Hepatocyte (in vitro differentiated cells): ENCODE data around the gene PCGF5. TPM values are rescaled to one million over a fixed set of nuclear protein-coding genes. Genes with fewer than 3 reads are reported as not detected.

ENCODE experiments used
- DNase-seq: peaks from one replicate; pipeline ENCODE4 v3.0.0-alpha.2; 2016; ENCODE audit warnings: low spot score
- H2AFZ ChIP-seq: fragments of 200-600 bp; sonication (generic); 2 replicates; pipeline ENCODE4 v1.6.0; 2016; ENCODE audit warnings: antibody characterized with exemption, mild to moderate bottlenecking
- H3K27ac ChIP-seq: fragments of 200-600 bp; sonication (generic); 2 replicates; pipeline ENCODE4 v1.5.1; 2016; ENCODE audit warnings: mild to moderate bottlenecking
- H3K27me3 ChIP-seq: fragments of 200-600 bp; sonication (generic); 2 replicates; pipeline ENCODE4 v1.6.1; 2016
- H3K36me3 ChIP-seq: fragments of 200-600 bp; sonication (generic); replicated peaks from 2 replicates; pipeline ENCODE4 v1.5.1; 2016; ENCODE audit warnings: low read depth; ENCODE audit not compliant: insufficient read depth
- H3K4me1 ChIP-seq: fragments of 200-600 bp; sonication (generic); 2 replicates; pipeline ENCODE4 v1.5.1; 2016; ENCODE audit warnings: mild to moderate bottlenecking, moderate library complexity; ENCODE audit not compliant: insufficient read depth
- H3K4me2 ChIP-seq: fragments of 200-600 bp; sonication (generic); 2 replicates; pipeline ENCODE4 v1.6.0; 2016
- H3K4me3 ChIP-seq: fragments of 200-600 bp; sonication (generic); 2 replicates; pipeline ENCODE4 v1.5.1; 2016; ENCODE audit warnings: mild to moderate bottlenecking
- H3K79me2 ChIP-seq: fragments of 200-600 bp; sonication (generic); 2 replicates; pipeline ENCODE4 v1.6.0; 2017; ENCODE audit warnings: mild to moderate bottlenecking
- H3K9me2 ChIP-seq: fragments of 200-600 bp; sonication (generic); replicated peaks from 2 replicates; pipeline ENCODE4 v1.6.0; 2017; ENCODE audit warnings: mild to moderate bottlenecking; ENCODE audit not compliant: insufficient read depth
- H3K9me3 ChIP-seq: fragments of 200-600 bp; sonication (generic); 2 replicates; pipeline ENCODE4 v1.5.1; 2016; ENCODE audit warnings: low read depth, mild to moderate bottlenecking
- H4K20me1 ChIP-seq: fragments of 200-600 bp; sonication (generic); 2 replicates; pipeline ENCODE4 v1.6.0; 2016; ENCODE audit warnings: mild to moderate bottlenecking; ENCODE audit not compliant: insufficient read depth, poor library complexity, severe bottlenecking
- CTCF ChIP-seq: fragments of 200-600 bp; sonication (generic); IDR thresholded peaks from 2 replicates; pipeline ENCODE4 v1.5.1; 2016; ENCODE audit warnings: antibody characterized with exemption, mild to moderate bottlenecking; ENCODE audit not compliant: poor library complexity
- EZH2 ChIP-seq: fragments of 200-600 bp; sonication (generic); IDR thresholded peaks from 2 replicates; pipeline ENCODE4 v1.6.1; 2016; ENCODE audit warnings: antibody characterized with exemption, mild to moderate bottlenecking, borderline replicate concordance
- EZH2phosphoT487 ChIP-seq: fragments of 200-600 bp; sonication (generic); IDR thresholded peaks from one replicate; pipeline ENCODE4 v1.6.1; 2018; ENCODE audit warnings: antibody characterized with exemption, mild to moderate bottlenecking, low read depth, moderate library complexity; ENCODE audit not compliant: unreplicated experiment, severe bottlenecking
- WGBS: methylation state at CpG from one replicate; pipeline ENCODE4 v1.1.6; 2016; ENCODE audit warnings: low lambda C conversion rate; ENCODE audit errors: missing lambda C conversion rate; 5-methylcytosine and 5-hydroxymethylcytosine counted together
- polyA plus RNA-seq: library from polyadenylated mRNA; unstranded; fragments of >200 nt; fragmentation: Nextera tagmentation; extraction: Ambion mirVana; gene quantifications from 2 replicates; pipeline ENCODE4 v1.2.1, GENCODE V29; 2016
- total RNA-seq: library from RNA; depleted of rRNA; stranded (reverse); fragments of >200 nt; gene quantifications from 2 replicates; pipeline ENCODE4 v1.2.3, GENCODE V29; 2014

The PCGF5 gene
- total and polyA plus RNA-seq, 2 experiments from 2014 or later = 32.1 to 38.7 TPM

GRCh38 chr10:91309711-91310110 lies 89.2 kb downstream of the PCGF5 start:
- H2AFZ ChIP-seq = no peak overlapping the region
- WGBS = 80% methylated on average over 3 of the region's 3 CpGs
- DNase-seq = no peak

GRCh38 chr10:91311601-91312381 lies 91.3 kb downstream of the PCGF5 start:
- H3K4me3 ChIP-seq = no peak overlapping the region
- H2AFZ ChIP-seq = no peak overlapping the region
- TF ChIP-seq CTCF (no peak), EZH2phosphoT487 (no peak), EZH2 (no peak)
- no peaks in the 10 kb centered on the region for H3K27me3 ChIP-seq
- H3K79me2 ChIP-seq = no peaks in the 10 kb centered on the region
- DNase-seq = no peak
- no peaks in the 10 kb centered on the region for H3K36me3 ChIP-seq
- no peaks in the 10 kb centered on the region for H3K9me3 ChIP-seq
- H3K4me2 ChIP-seq = no peak overlapping the region
- no peak overlapping the region for H3K27ac ChIP-seq
- no peaks in the 10 kb centered on the region for H3K9me2 ChIP-seq
- no peaks in the 10 kb centered on the region for H4K20me1 ChIP-seq
- no peaks in the 10 kb centered on the region for H3K4me1 ChIP-seq

More at GRCh38 chr10:91309711-91310110, 89.2 kb downstream of the PCGF5 start:
- no peaks in the 10 kb centered on the region for H3K9me2 ChIP-seq
- no peak overlapping the region for H3K4me2 ChIP-seq
- no peak overlapping the region for H3K4me3 ChIP-seq
- no peaks in the 10 kb centered on the region for H3K9me3 ChIP-seq
- no peak overlapping the region for H3K27ac ChIP-seq
- TF ChIP-seq CTCF (no peak), EZH2 (no peak), EZH2phosphoT487 (no peak)
- H3K79me2 ChIP-seq = no peaks in the 10 kb centered on the region
- H3K36me3 ChIP-seq = no peaks in the 10 kb centered on the region
- no peaks in the 10 kb centered on the region for H3K27me3 ChIP-seq
- no peaks in the 10 kb centered on the region for H4K20me1 ChIP-seq
- H3K4me1 ChIP-seq = no peaks in the 10 kb centered on the region

- Histone ChIP-seq H3K9me3 (no peaks in the 10 kb centered on the region), H3K9me2 (no peaks in the 10 kb centered on the region), H3K36me3 (no peaks in the 10 kb centered on the region), H3K79me2 (no peaks in the 10 kb centered on the region), H4K20me1 (no peaks in the 10 kb centered on the region), H3K27ac (no peak overlapping the region), H2AFZ (no peak overlapping the region), H3K4me3 (no peak overlapping the region), H3K4me1 (no peaks in the 10 kb centered on the region), H3K4me2 (no peak overlapping the region), H3K27me3 (no peaks in the 10 kb centered on the region)
- no peak for DNase-seq
- 65% methylated on average over 2 of the region's 2 CpGs for WGBS
- TF ChIP-seq CTCF (no peak), EZH2 (no peak), EZH2phosphoT487 (no peak)
Observed at GRCh38 chr10:91312382-91312733, 91.9 kb downstream of the PCGF5 start.
